ENCODE results near the gene EIF3D.
"Not testable (repeated sequence)": the region's sequence is repeated elsewhere in the genome, so short reads cannot be mapped to it uniquely, and the experiment has no call there.

The EIF3D gene

GRCh38 chr22:36549033-36549432, 20.1 kb upstream of the EIF3D start:
- DNase-seq (ENCODE audit: low spot score), result no peak

- no peak for DNase-seq (ENCODE audit: low spot score)
Measured at GRCh38 chr22:36548606-36549005, 19.6 kb upstream of the EIF3D start.

- DNase-seq (ENCODE audit: low spot score), result no peak
Measured at GRCh38 chr22:36546932-36547331, 18.0 kb upstream of the EIF3D start.

- DNase-seq (ENCODE audit: low spot score), result peak; percentile 79
Measured at GRCh38 chr22:36546092-36546804, 17.3 kb upstream of the EIF3D start.

DNA sequence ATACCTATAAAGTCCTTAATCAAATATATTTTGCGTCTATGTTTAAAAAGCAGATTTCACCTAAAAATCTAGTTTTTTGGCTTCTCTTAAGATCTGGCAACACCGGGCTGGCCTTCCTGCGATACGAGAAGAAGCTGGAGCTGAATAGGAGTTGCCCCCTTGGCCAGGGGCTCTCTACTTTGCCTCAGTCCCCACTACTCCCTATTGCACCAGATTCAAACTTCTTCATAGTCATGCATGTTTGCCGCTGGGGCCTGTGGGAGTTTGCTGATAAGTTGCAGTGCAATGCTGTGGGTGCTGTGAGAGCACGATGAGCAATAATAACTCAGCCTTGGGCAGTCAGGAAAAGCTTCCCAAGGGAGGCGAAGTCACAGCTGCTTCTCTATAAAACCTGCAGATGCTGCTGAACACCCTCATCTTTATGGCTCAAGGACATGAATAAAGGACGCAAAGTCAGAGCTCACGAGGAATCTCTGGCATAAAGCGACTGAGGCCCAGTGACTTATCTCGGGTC, 15.2 kb upstream of the EIF3D start:
- no peak for DNase-seq (ENCODE audit: low spot score)

GRCh38 chr22:36541831-36542411, 13.0 kb upstream of the EIF3D start:
- DNase-seq (ENCODE audit: low spot score), result no peak

DNA sequence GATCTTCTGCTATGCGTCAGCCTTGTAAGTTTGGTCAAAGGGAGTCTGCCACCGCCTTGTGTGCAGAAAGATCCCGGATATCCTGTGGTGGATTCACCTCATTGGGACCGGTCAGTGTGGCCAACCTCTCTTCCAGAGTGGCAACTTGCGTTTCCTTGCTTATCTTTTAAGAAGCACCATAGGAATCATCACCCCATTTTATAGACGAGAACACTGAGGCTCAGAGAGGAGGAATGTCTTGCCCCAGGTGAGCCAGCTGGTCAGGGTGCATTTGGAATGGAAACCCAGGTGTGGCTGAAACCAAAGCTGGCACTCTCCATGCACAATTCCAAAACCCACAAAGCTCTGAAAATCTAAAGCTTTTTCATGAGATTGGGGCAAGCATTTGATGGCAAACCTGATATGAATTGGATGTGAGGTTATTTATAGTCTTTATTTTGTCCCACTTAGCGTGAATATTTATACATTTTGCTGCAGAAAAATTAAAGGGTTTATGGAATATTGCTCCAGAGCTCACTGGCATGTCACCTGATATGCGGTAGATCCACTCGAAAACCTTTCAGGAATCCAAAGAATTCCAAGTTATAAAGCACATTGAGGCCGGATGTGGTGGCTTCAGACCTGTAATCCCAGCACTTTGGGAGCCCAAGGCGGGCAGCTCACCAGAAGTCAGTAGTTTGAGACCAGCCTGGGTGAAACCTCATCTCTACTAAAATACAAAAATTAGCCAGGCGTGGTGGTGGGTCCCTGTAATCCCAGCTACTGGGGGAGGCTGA, 12.1 kb upstream of the EIF3D start:
- DNase-seq (ENCODE audit: low spot score), result no peak

DNA sequence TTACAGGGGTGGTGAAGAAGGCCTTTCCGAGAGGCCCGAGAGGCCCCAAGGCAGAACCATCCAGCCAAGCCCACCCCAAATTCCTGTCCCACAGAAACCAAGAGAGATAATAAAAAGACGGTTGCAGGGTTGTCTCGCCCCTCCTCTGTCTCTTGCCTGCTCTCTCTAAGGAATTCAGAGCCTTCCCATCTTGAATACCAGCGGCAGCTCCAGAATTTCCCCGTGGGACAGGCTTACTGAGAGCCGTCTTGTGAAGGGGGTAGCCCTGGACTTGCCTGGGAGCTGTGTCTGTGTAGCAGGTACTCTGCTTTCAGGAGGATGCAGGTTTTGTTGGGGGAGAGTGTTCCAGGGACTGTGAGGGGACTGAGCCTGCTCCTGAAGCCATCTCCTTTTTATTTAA, 9.6 kb upstream of the EIF3D start:
- DNase-seq (ENCODE audit: low spot score), result no peak

DNA sequence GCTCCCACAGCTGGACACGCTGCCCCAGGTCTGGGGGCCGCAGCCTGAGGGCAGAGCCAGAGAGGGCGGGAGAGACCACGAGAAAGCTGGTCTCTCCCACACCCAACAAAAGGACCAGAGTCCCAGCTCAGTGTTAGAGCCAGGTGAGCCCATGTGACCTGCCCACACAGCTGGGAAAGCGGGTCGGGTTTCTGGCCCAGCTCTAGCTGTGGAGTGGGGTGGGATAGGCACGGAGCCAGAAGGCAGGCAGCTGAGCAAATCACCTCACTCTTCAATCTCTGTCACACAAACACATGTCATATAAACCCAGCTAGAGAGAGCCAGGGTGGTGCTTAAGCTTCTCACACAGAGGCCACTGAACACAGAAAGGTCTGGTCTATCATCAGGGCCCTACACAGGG, 7.8 kb upstream of the EIF3D start:
- no peak for DNase-seq (ENCODE audit: low spot score)

- DNase-seq (ENCODE audit: low spot score), result not testable (repeated sequence)
Measured at GRCh38 chr22:36533320-36533719, 4.4 kb upstream of the EIF3D start.

- DNase-seq (ENCODE audit: low spot score), result no peak
Measured at GRCh38 chr22:36532466-36532865, 3.5 kb upstream of the EIF3D start.

- no peak for DNase-seq (ENCODE audit: low spot score)
Measured at GRCh38 chr22:36528341-36528740, 625 bp downstream of the EIF3D start.

DNA sequence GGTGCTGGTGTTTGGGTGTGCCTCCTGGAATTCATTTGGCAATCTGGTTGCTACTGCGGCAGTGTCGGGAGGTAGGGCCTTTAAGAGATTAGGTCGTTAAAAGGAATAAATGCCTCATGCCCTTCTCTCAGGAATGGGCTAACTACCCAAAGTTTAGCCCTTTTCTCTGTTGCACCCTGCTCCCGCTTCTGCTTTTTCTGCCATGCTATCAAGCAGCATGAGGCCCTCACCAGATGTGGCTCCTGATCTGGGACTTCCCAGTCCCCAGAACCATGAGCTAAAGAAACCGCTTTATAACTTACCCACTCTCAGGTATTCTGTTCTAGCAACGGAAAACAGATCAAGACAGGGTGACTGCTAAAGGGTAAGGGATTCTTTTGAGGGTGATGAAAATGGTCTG, 6.3 kb downstream of the EIF3D start:
- DNase-seq (ENCODE audit: low spot score), result no peak

DNA sequence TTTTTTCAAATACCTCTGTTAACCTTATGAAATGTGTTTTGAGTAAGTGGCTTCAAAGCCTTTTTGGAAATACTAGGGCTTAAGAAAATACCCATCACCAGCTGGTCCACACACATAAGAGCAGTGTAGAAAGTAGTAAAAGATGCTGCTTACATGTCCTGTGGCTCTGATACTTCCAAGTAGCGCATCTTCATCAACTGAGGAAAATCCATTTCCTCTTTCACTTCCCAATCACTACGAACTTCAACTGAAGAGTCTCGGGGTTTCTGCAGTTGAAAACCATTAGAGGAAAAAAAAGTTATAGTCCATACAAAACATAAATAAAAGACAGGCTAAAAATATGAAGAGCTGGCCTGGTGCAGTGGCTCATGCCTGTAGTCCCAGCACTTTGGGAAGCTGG, 8.5 kb downstream of the EIF3D start:
- no peak for DNase-seq (ENCODE audit: low spot score)

GRCh38 chr22:36519906-36520305, 9.1 kb downstream of the EIF3D start:
- DNase-seq (ENCODE audit: low spot score), result not testable (repeated sequence)

- DNase-seq (ENCODE audit: low spot score), result no peak
Measured at GRCh38 chr22:36514766-36515165, 14.2 kb downstream of the EIF3D start.

GRCh38 chr22:36512991-36513390, 16.0 kb downstream of the EIF3D start:
- DNase-seq (ENCODE audit: low spot score), result no peak

DNA sequence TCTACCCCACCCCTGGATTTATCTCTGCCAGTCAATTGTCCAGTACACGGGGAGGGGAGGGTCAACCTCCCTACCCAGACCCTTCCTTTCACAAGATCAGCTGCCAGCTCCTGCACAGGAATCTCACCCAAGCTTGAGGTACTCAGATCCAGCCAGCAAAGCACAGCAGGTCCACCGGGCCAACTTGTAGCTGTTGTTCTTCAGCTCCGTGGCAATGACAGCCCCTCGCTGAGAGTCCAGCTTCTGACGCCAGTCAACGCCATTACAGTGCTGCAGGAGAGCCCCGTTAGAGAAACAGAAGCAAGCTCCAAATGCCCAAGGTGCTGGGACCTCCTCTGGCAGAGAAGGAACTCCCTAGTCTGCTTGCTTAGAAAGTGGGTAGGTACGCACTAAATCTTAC, 16.6 kb downstream of the EIF3D start:
- no peak for DNase-seq (ENCODE audit: low spot score)

GRCh38 chr22:36510966-36511881, 17.7 kb downstream of the EIF3D start:
- peak; percentile 74 for DNase-seq (ENCODE audit: low spot score)

DNA sequence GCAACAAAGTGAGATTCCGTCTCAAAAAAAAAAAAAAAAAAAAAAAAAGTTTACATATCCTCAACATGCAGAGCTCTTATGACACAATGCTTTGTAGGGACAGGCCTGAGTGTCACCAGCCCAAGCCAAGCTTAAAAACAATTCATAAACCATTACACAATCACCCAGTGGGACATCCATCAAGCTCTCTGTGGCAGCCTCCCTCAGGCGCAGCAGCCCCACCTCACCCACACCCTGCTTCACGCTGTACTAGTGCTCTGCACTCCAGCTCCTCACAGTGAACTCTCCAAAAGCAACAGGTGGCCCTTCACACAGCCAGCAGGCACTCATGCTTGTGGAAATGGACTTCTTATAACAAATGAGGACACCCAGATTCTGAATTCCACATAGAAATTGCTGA, 18.6 kb downstream of the EIF3D start:
- DNase-seq (ENCODE audit: low spot score), result no peak

GRCh38 chr22:36507518-36508010, 21.4 kb downstream of the EIF3D start:
- DNase-seq (ENCODE audit: low spot score), result no peak

Data from cerebellar cortex (tissue), 1 donor.